Common myeloid progenitor, CD34-positive (primary cell): ENCODE data around the gene IL18RAP.

Experiments
- CTCF ChIA-PET: fragments of 350-600 bp; sonication (Branson Sonifier 250); formaldehyde crosslinking; loops from one replicate; lab custom pipeline; 2021; ENCODE audit warnings: antibody characterized with exemption; lab: Charles Lee
- POLR2A ChIA-PET: fragments of 350-600 bp; sonication (Branson Sonifier 250); formaldehyde crosslinking; loops from one replicate; lab custom pipeline; 2021; ENCODE audit warnings: antibody characterized with exemption; lab: Charles Lee
- DNase-seq, 3 donors: peaks; one replicate each; pipeline versions ENCODE4 v3.0.0 to v3.0.0-alpha.2; 2013
- H3K27ac ChIP-seq, 2 experiments: 1 replicate in 1 of 2; 2 replicates in 1 of 2; pipeline ENCODE4 v1.7.0; 2013; ENCODE audit warnings: inconsistent platforms in 2 of 2, low read length in 2 of 2, mild to moderate bottlenecking in 2 of 2, low read depth in 1 of 2, moderate library complexity in 1 of 2; ENCODE audit not compliant: severe bottlenecking in 2 of 2, insufficient read depth in 1 of 2, poor library complexity in 1 of 2
- H3K27me3 ChIP-seq, 5 experiments: replicated peaks in 2 of 5; 1 replicate in 3 of 5; 2 replicates in 2 of 5; pipeline versions ENCODE4 v1.6.1 to v1.7.0; 2013; ENCODE audit warnings: low read length in 4 of 5, mild to moderate bottlenecking in 2 of 5, moderate library complexity in 2 of 5, inconsistent platforms in 1 of 5; ENCODE audit not compliant: insufficient read depth in 5 of 5, control insufficient read depth in 4 of 5
- H3K36me3 ChIP-seq, 4 experiments: 1 replicate in 2 of 4; 2 replicates in 2 of 4; pipeline versions ENCODE4 v1.6.1 to v1.7.0; 2013; ENCODE audit warnings: low read length in 3 of 4, control low read depth in 1 of 4, mild to moderate bottlenecking in 1 of 4; ENCODE audit not compliant: control insufficient read depth in 4 of 4, insufficient read depth in 4 of 4
- H3K4me1 ChIP-seq, 4 experiments: 1 replicate in 3 of 4; 2 replicates in 1 of 4; pipeline versions ENCODE4 v1.6.1 to v1.7.1; 2013; ENCODE audit warnings: low read length in 3 of 4, mild to moderate bottlenecking in 3 of 4, control low read depth in 1 of 4, inconsistent platforms in 1 of 4, moderate library complexity in 1 of 4; ENCODE audit not compliant: control insufficient read depth in 4 of 4, insufficient read depth in 4 of 4; ENCODE audit errors: control extremely low read depth in 1 of 4
- H3K4me3 ChIP-seq, 7 experiments: 1 replicate in 4 of 7; 2 replicates in 3 of 7; pipeline versions ENCODE4 v1.5.1 to v1.7.0; 2013; ENCODE audit warnings: mild to moderate bottlenecking in 7 of 7, low read length in 6 of 7, moderate library complexity in 6 of 7, inconsistent platforms in 2 of 7, low read depth in 2 of 7, control low read depth in 1 of 7; ENCODE audit not compliant: insufficient read depth in 4 of 7, control insufficient read depth in 1 of 7; ENCODE audit errors: extremely low read depth in 1 of 7
- H3K9me3 ChIP-seq, 5 experiments: 1 replicate in 4 of 5; 2 replicates in 1 of 5; pipeline versions ENCODE4 v1.6.1 to v1.7.1; 2013; ENCODE audit warnings: low read length in 4 of 5, mild to moderate bottlenecking in 2 of 5, inconsistent platforms in 1 of 5, low read depth in 1 of 5, moderate library complexity in 1 of 5; ENCODE audit not compliant: control insufficient read depth in 4 of 5, insufficient read depth in 2 of 5; ENCODE audit errors: control extremely low read depth in 1 of 5
- WGBS: methylation state at CpG from one replicate; pipeline ENCODE4 v1.1.5; 2013; ENCODE audit not compliant: insufficient coverage; 5-methylcytosine and 5-hydroxymethylcytosine counted together

The IL18RAP gene

GRCh38 chr2:102401456-102401855 lies 21.5 kb upstream of the IL18RAP start:
- Histone ChIP-seq H3K27me3 (no peaks in the 10 kb centered on the region), H3K27ac (no peak overlapping the region), H3K36me3 (no peaks in the 10 kb centered on the region), H3K9me3 (no peaks in the 10 kb centered on the region), H3K4me1 (peaks cover 0 to 26% (median 0%) of the 10 kb centered on the region in 4 experiments), H3K4me3 (no peak overlapping the region)
- ChIA-PET CTCF (no interaction called here), POLR2A (no interaction called here)
- DNase-seq: peak in 2 of 3 donors; percentile 11 to 61

GRCh38 chr2:102401865-102402264 lies 21.1 kb upstream of the IL18RAP start:
- Histone ChIP-seq H3K27me3 (no peaks in the 10 kb centered on the region), H3K4me3 (no peak overlapping the region), H3K9me3 (no peaks in the 10 kb centered on the region), H3K4me1 (peaks cover 0 to 25% (median 0%) of the 10 kb centered on the region in 4 experiments), H3K36me3 (no peaks in the 10 kb centered on the region), H3K27ac (no peak overlapping the region)
- 100% methylated on average over 1 of the region's 2 CpGs for WGBS
- no peak for DNase-seq
- CTCF ChIA-PET: no interaction called here
- POLR2A ChIA-PET: no interaction called here

GRCh38 chr2:102410952-102411351 lies 12.0 kb upstream of the IL18RAP start:
- Histone ChIP-seq H3K4me1 (no peaks in the 10 kb centered on the region), H3K27me3 (no peaks in the 10 kb centered on the region), H3K36me3 (no peaks in the 10 kb centered on the region), H3K27ac (no peak overlapping the region), H3K9me3 (peaks cover 0 to 20% (median 13%) of the 10 kb centered on the region in 5 experiments), H3K4me3 (no peak overlapping the region)
- ChIA-PET POLR2A (no interaction called here), CTCF (interaction anchor here (1.6 kb wide), 1 partner anchor 32 kb away, joined by 3 read pairs; no protein-coding TSS in a partner anchor)
- WGBS: 100% methylated on average over 2 of the region's 3 CpGs
- no peak for DNase-seq

GRCh38 chr2:102412199-102412598 lies 10.8 kb upstream of the IL18RAP start:
- Histone ChIP-seq H3K9me3 (peaks cover 0 to 20% (median 13%) of the 10 kb centered on the region in 5 experiments), H3K27ac (no peak overlapping the region), H3K27me3 (no peaks in the 10 kb centered on the region), H3K4me1 (peaks cover under 1 to 7% (median 4%) of the 10 kb centered on the region in 4 experiments), H3K4me3 (no peak overlapping the region), H3K36me3 (no peaks in the 10 kb centered on the region)
- POLR2A ChIA-PET: no interaction called here
- DNase-seq: no peak
- 93% methylated on average over 3 of the region's 3 CpGs for WGBS
- CTCF ChIA-PET: interaction anchor here (1.1 kb wide), 1 partner anchor 171 kb away, joined by 3 read pairs; no protein-coding TSS in a partner anchor

GRCh38 chr2:102417946-102418345 lies 5.0 kb upstream of the IL18RAP start:
- Histone ChIP-seq H3K27me3 (no peaks in the 10 kb centered on the region), H3K4me1 (peaks cover 25 to 61% (median 36%) of the 10 kb centered on the region in 4 experiments), H3K9me3 (peaks cover 0 to 5% (median 0%) of the 10 kb centered on the region in 5 experiments), H3K4me3 (peak overlapping the region in 2 of 7 experiments; percentile 20 to 26), H3K36me3 (no peaks in the 10 kb centered on the region), H3K27ac (no peak overlapping the region)
- 100% methylated on average over 1 of the region's 1 CpG for WGBS
- CTCF ChIA-PET: interaction anchor here (1.0 kb wide), 1 partner anchor 25 kb away, joined by 6 read pairs; no protein-coding TSS in a partner anchor
- peak in 2 of 3 donors; percentile 21 to 41 for DNase-seq
- POLR2A ChIA-PET: no interaction called here

- POLR2A ChIA-PET: no interaction called here
These were observed 4.5 kb upstream of the IL18RAP start for GRCh38 chr2:102418421-102418961.

GRCh38 chr2:102420290-102420689 lies 2.7 kb upstream of the IL18RAP start:
- peaks cover 25 to 76% (median 40%) of the 10 kb centered on the region in 4 experiments for H3K4me1 ChIP-seq
- WGBS: 100% methylated on average over 2 of the region's 4 CpGs

More at GRCh38 chr2:102418421-102418961, 4.5 kb upstream of the IL18RAP start:
- CTCF ChIA-PET: interaction anchor here (1.0 to 1.7 kb wide), 3 partner anchors 25 to 178 kb away, joined by 3 to 6 read pairs (median 4); no protein-coding TSS in a partner anchor
- peaks cover 0 to 4% (median 0%) of the 10 kb centered on the region in 5 experiments for H3K9me3 ChIP-seq
- no CpG with 5 or more reads among the region's 2 CpGs for WGBS
- peaks cover 25 to 66% (median 40%) of the 10 kb centered on the region in 4 experiments for H3K4me1 ChIP-seq
- no peaks in the 10 kb centered on the region for H3K27me3 ChIP-seq
- H3K4me3 ChIP-seq: peak overlapping the region in 3 of 7 experiments; percentile 31 to 49 (median 38)
- DNase-seq: peak; percentile 47 to 87 (median 80)
- no peaks in the 10 kb centered on the region for H3K36me3 ChIP-seq
- H3K27ac ChIP-seq: peak overlapping the region in 1 of 2 experiments; percentile 56

More at GRCh38 chr2:102420290-102420689, 2.7 kb upstream of the IL18RAP start:
- Histone ChIP-seq H3K4me3 (no peak overlapping the region), H3K27ac (no peak overlapping the region), H3K36me3 (no peaks in the 10 kb centered on the region), H3K9me3 (no peaks in the 10 kb centered on the region), H3K27me3 (no peaks in the 10 kb centered on the region)
- ChIA-PET POLR2A (no interaction called here), CTCF (interaction anchor here (1.3 kb wide), 2 partner anchors 11 to 168 kb away, joined by 3 read pairs; no protein-coding TSS in a partner anchor)
- DNase-seq: peak in 1 of 3 donors; percentile 41
